Activated CD4-positive, CD25-positive, alpha-beta regulatory T cell treated with anti-CD3 and anti-CD28 coated beads, Interleukin-2, amount 50 U/mL, for 72 hours (primary cell): Measurements from ENCODE around the gene GRIA1.
"Not testable (repeated sequence)": the region's sequence is repeated elsewhere in the genome, so short reads cannot be mapped to it uniquely, and the experiment has no call there.

ENCODE experiments used
- DNase-seq: peaks from one replicate; pipeline ENCODE4 v3.0.0; 2021

The GRIA1 gene

GRCh38 chr5:153671653-153672346 is 181.3 kb downstream of the GRIA1 start:
- no peak for DNase-seq

- no peak for DNase-seq
Observed at GRCh38 chr5:153672347-153673090, 182.0 kb downstream of the GRIA1 start.

- DNase-seq: no peak
Observed at GRCh38 chr5:153674356-153674755, 183.9 kb downstream of the GRIA1 start.

- no peak for DNase-seq
Observed at GRCh38 chr5:153676406-153676805, 185.9 kb downstream of the GRIA1 start.

- no peak for DNase-seq
Observed at GRCh38 chr5:153676821-153677220, 186.4 kb downstream of the GRIA1 start.

GRCh38 chr5:153678617-153679329 is 188.3 kb downstream of the GRIA1 start:
- no peak for DNase-seq

- no peak for DNase-seq
Observed at GRCh38 chr5:153690236-153690635, 199.8 kb downstream of the GRIA1 start.

- no peak for DNase-seq
Observed at GRCh38 chr5:153696256-153696655, 205.8 kb downstream of the GRIA1 start.

- no peak for DNase-seq
Observed at GRCh38 chr5:153699035-153699434, 208.6 kb downstream of the GRIA1 start.

GRCh38 chr5:153700940-153701339 is 210.5 kb downstream of the GRIA1 start:
- DNase-seq: no peak

- no peak for DNase-seq
Observed at GRCh38 chr5:153702265-153702664, 211.8 kb downstream of the GRIA1 start.

GRCh38 chr5:153704110-153704509 is 213.6 kb downstream of the GRIA1 start:
- DNase-seq: no peak

GRCh38 chr5:153707626-153708025 is 217.2 kb downstream of the GRIA1 start:
- DNase-seq: no peak

- no peak for DNase-seq
Observed at GRCh38 chr5:153711755-153712154, 221.3 kb downstream of the GRIA1 start.

- DNase-seq: no peak
Observed at GRCh38 chr5:153712946-153713345, 222.5 kb downstream of the GRIA1 start.

- no peak for DNase-seq
Observed at GRCh38 chr5:153713943-153714342, 223.5 kb downstream of the GRIA1 start.

GRCh38 chr5:153714798-153715197 is 224.3 kb downstream of the GRIA1 start:
- no peak for DNase-seq

- no peak for DNase-seq
Observed at GRCh38 chr5:153717287-153717686, 226.8 kb downstream of the GRIA1 start.

GRCh38 chr5:153718713-153719112 is 228.2 kb downstream of the GRIA1 start:
- DNase-seq: no peak

- no peak for DNase-seq
Observed at GRCh38 chr5:153719324-153719723, 228.9 kb downstream of the GRIA1 start.

- DNase-seq: not testable (repeated sequence)
Observed at GRCh38 chr5:153723022-153723610, 232.6 kb downstream of the GRIA1 start.

- no peak for DNase-seq
Observed at GRCh38 chr5:153742060-153742459, 251.6 kb downstream of the GRIA1 start.

GRCh38 chr5:153744751-153745150 is 254.3 kb downstream of the GRIA1 start:
- DNase-seq: no peak
